GM12878 (cell line): ENCODE data around the gene RETREG2. TPM values are rescaled to one million over a fixed set of nuclear protein-coding genes. Genes with fewer than 3 reads are reported as not detected.

Experiments
- ATAC-seq: fragments of 200-7000 bp; cut with Tn5 transposase; 3 replicates; pipeline ENCODE4 v1.9.1; 2020; ENCODE audit warnings: mild to moderate bottlenecking, moderate library complexity
- BruUV-seq: library from RNA; stranded (reverse); fragments of 400-500 nt; replicated peaks from 2 replicates; lab custom pipeline; 2021; lab: Mats Ljungman, UMichigan
- CTCF ChIA-PET: fragments of 300-600 bp; sonication (Branson Sonifier 250); formaldehyde crosslinking; extraction: SDS; loops from one replicate; lab custom pipeline; 2021; ENCODE audit warnings: inconsistent platforms; lab: Yijun Ruan, JAX
- POLR2A ChIA-PET: fragments of 350-600 bp; formaldehyde crosslinking; extraction: SDS; loops from one replicate; lab custom pipeline; 2021; ENCODE audit warnings: inconsistent platforms; lab: Charles Lee
- RAD21 ChIA-PET: fragments of 300-600 bp; sonication (Branson Sonifier 250); formaldehyde crosslinking; loops from one replicate; lab custom pipeline; 2023; ENCODE audit warnings: antibody characterized with exemption; ENCODE audit not compliant: unreplicated experiment; lab: Charles Lee
- SMC1A ChIA-PET: fragments of 300-600 bp; sonication (Branson Sonifier 250); formaldehyde crosslinking; loops from one replicate; lab custom pipeline; 2023; ENCODE audit not compliant: unreplicated experiment, uncharacterized antibody; lab: Charles Lee
- DNase-seq: peaks from one replicate; pipeline ENCODE4 v3.0.0-alpha.2; 2011; ENCODE audit warnings: low read depth, low spot score
- FAIRE-seq: peaks from 3 replicates; lab custom pipeline; 2011; peaks lifted over from hg19 to GRCh38; lab: Jason Lieb, UNC
- H2AFZ ChIP-seq: 2 replicates; pipeline ENCODE4 v1.6.0; 2011; ENCODE audit warnings: low read depth, low read length, control low read depth; ENCODE audit not compliant: control insufficient read depth
- H3K27ac ChIP-seq: 2 replicates; pipeline ENCODE4 v1.5.1; 2011; ENCODE audit warnings: control low read depth; ENCODE audit not compliant: control insufficient read depth, insufficient read depth
- H3K27me3 ChIP-seq, 2 experiments: replicated peaks in 1 of 2; 2 replicates each; pipeline versions ENCODE4 v1.6.0 to v1.6.1; 2011; ENCODE audit warnings: low read length in 1 of 2; ENCODE audit not compliant: control insufficient read depth in 2 of 2, insufficient read depth in 2 of 2
- H3K36me3 ChIP-seq, 2 experiments: 2 replicates each; pipeline ENCODE4 v1.5.1; 2011; ENCODE audit warnings: low read length in 1 of 2; ENCODE audit not compliant: control insufficient read depth in 2 of 2, insufficient read depth in 2 of 2
- H3K4me1 ChIP-seq: 2 replicates; pipeline ENCODE4 v1.6.1; 2011; ENCODE audit warnings: mild to moderate bottlenecking, low read length, moderate library complexity, mixed read lengths; ENCODE audit not compliant: control insufficient read depth, insufficient read depth
- H3K4me2 ChIP-seq: 2 replicates; pipeline ENCODE4 v1.6.0; 2011; ENCODE audit warnings: control low read depth; ENCODE audit not compliant: control insufficient read depth, insufficient read depth
- H3K4me3 ChIP-seq: fragments of 200-600 bp; sonication (generic); 2 replicates; pipeline ENCODE4 v1.5.1; 2016
- H3K79me2 ChIP-seq: 2 replicates; pipeline ENCODE4 v1.6.0; 2011; ENCODE audit warnings: low read length; ENCODE audit not compliant: control insufficient read depth, insufficient read depth
- H3K9ac ChIP-seq: 2 replicates; pipeline ENCODE4 v1.8.0; 2011; ENCODE audit warnings: low read length, control low read depth, mixed read lengths; ENCODE audit not compliant: control insufficient read depth, insufficient read depth
- H3K9me3 ChIP-seq: replicated peaks from 3 replicates; pipeline ENCODE4 v1.5.1; 2011; ENCODE audit warnings: mild to moderate bottlenecking, low read length; ENCODE audit not compliant: control insufficient read depth, insufficient read depth
- H4K20me1 ChIP-seq: 2 replicates; pipeline ENCODE4 v1.6.0; 2011; ENCODE audit not compliant: control insufficient read depth, insufficient read depth
- E2F4 ChIP-seq: IDR thresholded peaks from 2 replicates; pipeline ENCODE4 v1.6.1; 2012; ENCODE audit warnings: low read depth, low read length, improper control_type of control experiment
- ELK1 ChIP-seq: IDR thresholded peaks from 2 replicates; pipeline ENCODE4 v1.6.1; 2012; ENCODE audit warnings: low read depth, low read length, improper control_type of control experiment
- ESRRA ChIP-seq: IDR thresholded peaks from 2 replicates; pipeline ENCODE4 v1.6.1; 2012; ENCODE audit warnings: mild to moderate bottlenecking, low read length, improper control_type of control experiment
- GABPA ChIP-seq: IDR thresholded peaks from 2 replicates; pipeline ENCODE4 v1.6.1; 2014; ENCODE audit warnings: antibody characterized with exemption, low read depth, mild to moderate bottlenecking, inconsistent platforms
- MTA3 ChIP-seq: IDR thresholded peaks from 2 replicates; pipeline ENCODE4 v1.6.1; 2012; ENCODE audit warnings: low read length, inconsistent platforms, borderline replicate concordance
- NBN ChIP-seq: fragments of 450-650 bp; IDR thresholded peaks from 2 replicates; pipeline ENCODE4 v1.6.1; 2016
- POLR2AphosphoS2 ChIP-seq: IDR thresholded peaks from 2 replicates; pipeline ENCODE4 v1.6.1; 2011; ENCODE audit warnings: low read depth, mild to moderate bottlenecking, low read length, improper control_type of control experiment, moderate library complexity
- RELB ChIP-seq: fragments of 450-650 bp; IDR thresholded peaks from 2 replicates; pipeline ENCODE4 v1.6.1; 2017; ENCODE audit warnings: low read depth, mild to moderate bottlenecking, moderate library complexity
- SPI1 ChIP-seq: IDR thresholded peaks from 2 replicates; pipeline ENCODE4 v1.6.1; 2011; ENCODE audit warnings: low read depth, mild to moderate bottlenecking, low read length, moderate library complexity, borderline replicate concordance; ENCODE audit not compliant: insufficient read depth
- TARDBP ChIP-seq: IDR thresholded peaks from 2 replicates; pipeline ENCODE4 v1.6.1; 2016; ENCODE audit warnings: borderline replicate concordance
- YY1 ChIP-seq: IDR thresholded peaks from 2 replicates; pipeline ENCODE4 v1.6.1; 2011; ENCODE audit warnings: low read depth, mild to moderate bottlenecking, low read length
- WGBS: methylation state at CpG from one replicate; pipeline ENCODE4 v1.1.6; 2016; ENCODE audit warnings: low lambda C conversion rate; ENCODE audit not compliant: insufficient replicate concordance, insufficient coverage; ENCODE audit errors: missing lambda C conversion rate; 5-methylcytosine and 5-hydroxymethylcytosine counted together
- in situ Hi-C: fragments of 300-500 bp; cut with MboI; formaldehyde crosslinking; loops from 9 replicates; pipeline ENCODE4 v1.14.3; 2018; ENCODE audit warnings: mixed read lengths
- intact Hi-C: fragments of 100-400 bp; cut with micrococcal nuclease; formaldehyde crosslinking; loops from one replicate; pipeline ENCODE4 v1.14.2; 2022; ENCODE audit not compliant: unreplicated experiment
- polyA plus RNA-seq, 11 experiments: library from polyadenylated mRNA; depleted of rRNA in 4 of 11; unstranded in 6 of 11; stranded (reverse) in 5 of 11; fragments of >200 nt; fragmentation: Nextera tagmentation in 4 of 11; fragmentation: Illumina TruSeq in 1 of 11; extraction: Ambion mirVana in 4 of 11; extraction: Trizol in 1 of 11; gene quantifications; 1 replicate in 1 of 11; 2 replicates in 10 of 11; pipeline versions ENCODE4 v1.2.1 to v1.2.3, GENCODE V29; 2011 to 2016; ENCODE audit warnings: inconsistent platforms in 2 of 11, missing spikeins in 2 of 11, low read depth in 1 of 11
- total RNA-seq, 4 experiments: library from RNA; depleted of rRNA in 3 of 4; stranded (reverse); fragments of >200 nt in 3 of 4; fragmentation: Illumina TruSeq in 1 of 4; extraction: Trizol in 1 of 4; gene quantifications; 2 replicates each; pipeline versions ENCODE4 v1.2.1 to v1.2.3, GENCODE V29; 2013 to 2021

RETREG2 gene
- total and polyA plus RNA-seq, 10 of the 15 experiments (the other 5 are each of a cell fraction or from before 2014, with no cell fraction given), result 10.1 to 72.0 (median 28.3) TPM

DNA sequence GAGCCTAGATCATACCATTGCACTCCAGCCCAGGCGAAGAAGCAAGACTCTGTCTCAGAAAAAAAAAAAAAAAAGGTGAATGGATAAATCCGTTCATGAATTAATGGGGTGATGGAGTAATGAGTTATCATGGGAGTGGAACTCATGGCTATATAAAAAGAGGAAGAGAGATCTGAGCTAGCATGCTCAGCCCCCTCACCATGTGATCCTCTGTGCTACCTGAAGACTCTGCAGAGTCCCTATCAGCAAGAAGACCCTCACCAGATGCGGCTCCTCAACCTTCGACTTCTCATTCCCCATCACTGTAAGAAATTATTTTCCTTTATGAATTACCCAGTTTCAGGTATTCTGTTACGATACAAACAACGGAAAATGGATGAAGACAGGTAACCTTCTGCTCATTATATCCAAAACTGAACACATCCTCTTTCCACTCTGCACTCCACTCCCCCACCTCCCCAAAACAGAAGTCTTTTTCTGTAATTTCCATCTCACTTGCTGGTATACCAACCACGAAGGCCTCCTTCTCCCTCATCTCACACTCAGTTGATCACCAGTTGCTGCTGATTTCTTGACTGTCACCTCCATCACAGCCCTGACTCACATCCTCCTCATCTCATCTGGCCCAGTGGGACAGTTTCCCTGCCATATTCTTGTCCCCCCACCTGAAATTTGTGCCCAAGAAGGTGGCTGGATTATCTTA is 8.8 kb downstream of the RETREG2 start:
- ChIA-PET POLR2A (no interaction called here), CTCF (no interaction called here)
- Histone ChIP-seq H3K4me1 (no peaks in the 10 kb centered on the region; the same call in 1 of the 2 replicates), H3K79me2 (no peaks in the 10 kb centered on the region), H3K4me3 (no peak overlapping the region), H3K9me3 (no peaks in the 10 kb centered on the region)
- intact Hi-C loops, result no loop called here
- FAIRE-seq, result no peak
- no peak for DNase-seq
- 65% methylated on average over 6 of the region's 7 CpGs for WGBS
- TF ChIP-seq NBN (0 out of 2 replicates have a peak, but pooled peaks have one; percentile 32), YY1 (no peak), TARDBP (no peak), POLR2AphosphoS2 (0 out of 2 replicates have a peak, but pooled peaks have one; percentile 28), MTA3 (no peak), SPI1 (peak; percentile 71), E2F4 (no peak), ELK1 (no peak), GABPA (no peak), ESRRA (no peak), RELB (0 out of 2 replicates have a peak, but pooled peaks have one; percentile 19)
- TF ChIP-seq, all 136 proteins: peak for 4
- Histone ChIP-seq H2AFZ (no peak overlapping the region), H3K27me3 (no peaks in the 10 kb centered on the region), H3K4me2 (no peak overlapping the region), H3K27ac (no peak overlapping the region), H3K9ac (no peak overlapping the region), H4K20me1 (no peaks in the 10 kb centered on the region), H3K36me3 (peaks cover 4 to 8% of the 10 kb centered on the region in 2 experiments; a peak in 2 of 4 replicates)
- ChIA-PET SMC1A (no interaction called here), RAD21 (no interaction called here)
- in situ Hi-C loops, result no loop called here
- ATAC-seq, result peak; percentile 17; the same call in 1 of the 3 replicates
- no TSS peak for BruUV-seq
